WTC11 (cell line): ENCODE results near the gene ESR2. TPM values are rescaled to one million over a fixed set of nuclear protein-coding genes. Genes with fewer than 3 reads are reported as not detected.
A peak's percentile ranks its signal among the peaks of the same experiment; 100 is the strongest.

Experiments
- ATAC-seq: fragments of 200-7000 bp; cut with Tn5 transposase; 2 replicates; pipeline ENCODE4 v1.10.0; 2021; ENCODE audit warnings: mild to moderate bottlenecking, moderate library complexity
- CTCF ChIA-PET: fragments of 300-600 bp; sonication (Branson Sonifier 250); formaldehyde crosslinking; loops from one replicate; lab custom pipeline; 2021; ENCODE audit warnings: antibody characterized with exemption; lab: Charles Lee
- POLR2A ChIA-PET: fragments of 350-600 bp; sonication (Branson Sonifier 250); formaldehyde crosslinking; loops from one replicate; lab custom pipeline; 2021; ENCODE audit warnings: antibody characterized with exemption; lab: Charles Lee
- DNase-seq: peaks from one replicate; pipeline ENCODE4 v3.0.0; 2021; ENCODE audit warnings: low spot score
- H3K27ac Mint-ChIP-seq: 2 replicates; pipeline ENCODE4 v1.8.0; 2021; ENCODE audit warnings: mixed read lengths
- H3K27me3 Mint-ChIP-seq: 2 replicates; pipeline ENCODE4 v1.8.0; 2021; ENCODE audit warnings: low read depth, mild to moderate bottlenecking, moderate library complexity, mixed read lengths
- H3K36me3 Mint-ChIP-seq: 2 replicates; pipeline ENCODE4 v1.8.0; 2021; ENCODE audit warnings: mixed read lengths
- H3K4me1 Mint-ChIP-seq: 2 replicates; pipeline ENCODE4 v1.8.0; 2022; ENCODE audit warnings: mixed read lengths
- H3K4me3 Mint-ChIP-seq: 2 replicates; pipeline ENCODE4 v1.8.0; 2021; ENCODE audit warnings: mild to moderate bottlenecking, moderate library complexity, mixed read lengths
- H3K9me3 Mint-ChIP-seq: 2 replicates; pipeline ENCODE4 v1.8.0; 2021; ENCODE audit warnings: mixed read lengths
- ATF1 ChIP-seq: sonication (generic); formaldehyde crosslinking; IDR thresholded peaks from 2 replicates; pipeline ENCODE4 v1.8.1; 2023; ENCODE audit warnings: mild to moderate bottlenecking, moderate library complexity, missing genetic modification reagents
- CREM ChIP-seq: sonication (generic); formaldehyde crosslinking; IDR thresholded peaks from 2 replicates; pipeline ENCODE4 v1.8.1; 2022; ENCODE audit warnings: mild to moderate bottlenecking, missing genetic modification reagents, moderate library complexity
- ETV6 ChIP-seq: sonication (generic); formaldehyde crosslinking; IDR thresholded peaks from 2 replicates; pipeline ENCODE4 v1.8.1; 2022; ENCODE audit warnings: mild to moderate bottlenecking, missing genetic modification reagents
- FOXP1 ChIP-seq: sonication (generic); formaldehyde crosslinking; IDR thresholded peaks from 2 replicates; pipeline ENCODE4 v1.8.0; 2022; ENCODE audit warnings: missing genetic modification reagents, mild to moderate bottlenecking, moderate library complexity, borderline replicate concordance
- MYBL2 ChIP-seq: sonication (generic); formaldehyde crosslinking; IDR thresholded peaks from 2 replicates; pipeline ENCODE4 v1.8.1; 2023; ENCODE audit warnings: mild to moderate bottlenecking, moderate library complexity, missing genetic modification reagents
- RELA ChIP-seq: sonication (generic); formaldehyde crosslinking; IDR thresholded peaks from 2 replicates; pipeline ENCODE4 v1.8.1; 2022; ENCODE audit warnings: missing genetic modification reagents, mild to moderate bottlenecking, borderline replicate concordance
- TCF7 ChIP-seq: sonication (generic); formaldehyde crosslinking; IDR thresholded peaks from 2 replicates; pipeline ENCODE4 v1.8.0; 2022; ENCODE audit warnings: mild to moderate bottlenecking, low read depth, missing genetic modification reagents, moderate library complexity
- TEAD4 ChIP-seq: sonication (generic); formaldehyde crosslinking; IDR thresholded peaks from 2 replicates; pipeline ENCODE4 v1.8.0; 2022; ENCODE audit warnings: mild to moderate bottlenecking, missing genetic modification reagents
- ZNF121 ChIP-seq: sonication (generic); formaldehyde crosslinking; IDR thresholded peaks from 2 replicates; pipeline ENCODE4 v1.8.0; 2023; ENCODE audit warnings: missing genetic modification reagents
- ZNF138 ChIP-seq: sonication (generic); formaldehyde crosslinking; conservative IDR thresholded peaks from 2 replicates; pipeline ENCODE4 v1.8.1; 2022; ENCODE audit warnings: mild to moderate bottlenecking, moderate library complexity, missing genetic modification reagents
- total RNA-seq: library from RNA; stranded (reverse); gene quantifications from 3 replicates; pipeline ENCODE4 v1.2.3, GENCODE V29; 2021
- TF ChIP-seq, protein P1 (sequence below): sonication (generic); formaldehyde crosslinking; IDR thresholded peaks from 2 replicates; pipeline ENCODE4 v1.8.0; 2023; ENCODE audit warnings: mild to moderate bottlenecking, missing genetic modification reagents
- TF ChIP-seq, protein P2 (sequence below): sonication (generic); formaldehyde crosslinking; IDR thresholded peaks from 2 replicates; pipeline ENCODE4 v1.8.0; 2022; ENCODE audit warnings: mild to moderate bottlenecking, missing genetic modification reagents
- TF ChIP-seq, protein P3 (sequence below): fragments of 250-450 bp; sonication (Bioruptor Pico); IDR thresholded peaks from 2 replicates; pipeline ENCODE4 v1.9.0; 2021; ENCODE audit warnings: mild to moderate bottlenecking
- TF ChIP-seq, protein P4 (sequence below): sonication (generic); formaldehyde crosslinking; IDR thresholded peaks from 2 replicates; pipeline ENCODE4 v1.8.1; 2022; ENCODE audit warnings: low read depth, missing genetic modification reagents, borderline replicate concordance
- TF ChIP-seq, protein P5 (sequence below): fragments of 250-450 bp; sonication (Bioruptor Pico); IDR thresholded peaks from 2 replicates; pipeline ENCODE4 v1.9.0; 2021; ENCODE audit warnings: mild to moderate bottlenecking

Gene ESR2
- total RNA-seq, 1 experiment from 2014 or later: 0.50 TPM

DNA sequence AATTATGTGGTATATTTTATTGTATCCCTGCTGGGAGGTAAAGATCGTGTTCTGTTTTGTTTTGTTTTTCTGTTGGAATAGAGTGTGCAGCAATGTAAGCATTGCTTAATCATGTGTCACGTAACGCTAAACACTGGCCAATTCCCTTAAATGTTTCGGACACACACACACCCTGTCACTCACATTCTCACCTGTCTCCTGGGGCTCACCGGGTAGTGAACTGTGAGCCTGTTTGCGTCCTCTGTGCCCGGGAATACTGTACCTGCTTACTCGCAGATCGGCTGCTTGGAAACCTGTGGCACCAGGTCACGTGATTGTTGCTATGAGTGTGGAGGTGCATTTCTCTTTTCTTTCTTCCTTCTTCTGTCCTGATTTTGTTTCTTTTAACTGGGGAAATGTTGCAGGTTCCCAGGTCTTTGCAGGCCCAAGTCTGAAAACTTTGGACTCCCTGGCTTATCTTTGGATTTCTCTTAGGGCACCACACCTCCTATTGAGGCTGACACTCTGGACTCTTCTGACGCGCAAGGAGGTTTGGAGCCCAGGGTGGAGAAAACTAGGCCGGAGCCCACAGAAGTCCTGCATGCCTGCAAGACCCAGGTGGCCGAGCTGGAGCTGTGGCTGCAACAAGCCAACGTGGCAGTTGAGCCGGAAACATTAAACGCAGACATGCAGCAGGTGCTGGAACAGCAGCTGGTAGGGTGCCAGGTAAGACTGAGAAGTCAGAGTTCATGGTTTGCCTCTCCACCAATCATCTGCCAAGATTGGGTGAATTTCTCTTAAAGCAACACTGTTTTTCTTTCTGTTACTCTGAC is 181.1 kb downstream of the ESR2 start:
- DNase-seq (no peak), ATAC-seq (no peak)
- no peaks in the 10 kb centered on the region for H3K9me3 Mint-ChIP-seq
- ChIA-PET CTCF (interaction anchor here (0.7 to 2.5 kb wide), 2 partner anchors 23 to 53 kb away, joined by 3 to 9 read pairs; no protein-coding TSS in a partner anchor), POLR2A (no interaction called here)
- H3K36me3 Mint-ChIP-seq: no peaks in the 10 kb centered on the region; the same call in 1 of the 2 replicates
- no peaks in the 10 kb centered on the region for H3K27me3 Mint-ChIP-seq
- H3K4me1 Mint-ChIP-seq: peaks cover 17% of the 10 kb centered on the region
- H3K4me3 Mint-ChIP-seq: no peak overlapping the region
- peak overlapping the region; percentile 79 for H3K27ac Mint-ChIP-seq
- TF ChIP-seq, protein P1, sequence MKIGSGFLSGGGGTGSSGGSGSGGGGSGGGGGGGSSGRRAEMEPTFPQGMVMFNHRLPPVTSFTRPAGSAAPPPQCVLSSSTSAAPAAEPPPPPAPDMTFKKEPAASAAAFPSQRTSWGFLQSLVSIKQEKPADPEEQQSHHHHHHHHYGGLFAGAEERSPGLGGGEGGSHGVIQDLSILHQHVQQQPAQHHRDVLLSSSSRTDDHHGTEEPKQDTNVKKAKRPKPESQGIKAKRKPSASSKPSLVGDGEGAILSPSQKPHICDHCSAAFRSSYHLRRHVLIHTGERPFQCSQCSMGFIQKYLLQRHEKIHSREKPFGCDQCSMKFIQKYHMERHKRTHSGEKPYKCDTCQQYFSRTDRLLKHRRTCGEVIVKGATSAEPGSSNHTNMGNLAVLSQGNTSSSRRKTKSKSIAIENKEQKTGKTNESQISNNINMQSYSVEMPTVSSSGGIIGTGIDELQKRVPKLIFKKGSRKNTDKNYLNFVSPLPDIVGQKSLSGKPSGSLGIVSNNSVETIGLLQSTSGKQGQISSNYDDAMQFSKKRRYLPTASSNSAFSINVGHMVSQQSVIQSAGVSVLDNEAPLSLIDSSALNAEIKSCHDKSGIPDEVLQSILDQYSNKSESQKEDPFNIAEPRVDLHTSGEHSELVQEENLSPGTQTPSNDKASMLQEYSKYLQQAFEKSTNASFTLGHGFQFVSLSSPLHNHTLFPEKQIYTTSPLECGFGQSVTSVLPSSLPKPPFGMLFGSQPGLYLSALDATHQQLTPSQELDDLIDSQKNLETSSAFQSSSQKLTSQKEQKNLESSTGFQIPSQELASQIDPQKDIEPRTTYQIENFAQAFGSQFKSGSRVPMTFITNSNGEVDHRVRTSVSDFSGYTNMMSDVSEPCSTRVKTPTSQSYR: no peak
- TF ChIP-seq, protein P2, sequence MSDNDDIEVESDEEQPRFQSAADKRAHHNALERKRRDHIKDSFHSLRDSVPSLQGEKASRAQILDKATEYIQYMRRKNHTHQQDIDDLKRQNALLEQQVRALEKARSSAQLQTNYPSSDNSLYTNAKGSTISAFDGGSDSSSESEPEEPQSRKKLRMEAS (CRISPR knock-in tag): no peak
- TF ChIP-seq RELA (no peak), ZNF138 (CRISPR knock-in tag) (no peak), CREM (CRISPR knock-in tag) (no peak)
- TF ChIP-seq, protein P3, sequence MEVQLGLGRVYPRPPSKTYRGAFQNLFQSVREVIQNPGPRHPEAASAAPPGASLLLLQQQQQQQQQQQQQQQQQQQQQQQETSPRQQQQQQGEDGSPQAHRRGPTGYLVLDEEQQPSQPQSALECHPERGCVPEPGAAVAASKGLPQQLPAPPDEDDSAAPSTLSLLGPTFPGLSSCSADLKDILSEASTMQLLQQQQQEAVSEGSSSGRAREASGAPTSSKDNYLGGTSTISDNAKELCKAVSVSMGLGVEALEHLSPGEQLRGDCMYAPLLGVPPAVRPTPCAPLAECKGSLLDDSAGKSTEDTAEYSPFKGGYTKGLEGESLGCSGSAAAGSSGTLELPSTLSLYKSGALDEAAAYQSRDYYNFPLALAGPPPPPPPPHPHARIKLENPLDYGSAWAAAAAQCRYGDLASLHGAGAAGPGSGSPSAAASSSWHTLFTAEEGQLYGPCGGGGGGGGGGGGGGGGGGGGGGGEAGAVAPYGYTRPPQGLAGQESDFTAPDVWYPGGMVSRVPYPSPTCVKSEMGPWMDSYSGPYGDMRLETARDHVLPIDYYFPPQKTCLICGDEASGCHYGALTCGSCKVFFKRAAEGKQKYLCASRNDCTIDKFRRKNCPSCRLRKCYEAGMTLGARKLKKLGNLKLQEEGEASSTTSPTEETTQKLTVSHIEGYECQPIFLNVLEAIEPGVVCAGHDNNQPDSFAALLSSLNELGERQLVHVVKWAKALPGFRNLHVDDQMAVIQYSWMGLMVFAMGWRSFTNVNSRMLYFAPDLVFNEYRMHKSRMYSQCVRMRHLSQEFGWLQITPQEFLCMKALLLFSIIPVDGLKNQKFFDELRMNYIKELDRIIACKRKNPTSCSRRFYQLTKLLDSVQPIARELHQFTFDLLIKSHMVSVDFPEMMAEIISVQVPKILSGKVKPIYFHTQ (CRISPR knock-in tag): no peak

DNA sequence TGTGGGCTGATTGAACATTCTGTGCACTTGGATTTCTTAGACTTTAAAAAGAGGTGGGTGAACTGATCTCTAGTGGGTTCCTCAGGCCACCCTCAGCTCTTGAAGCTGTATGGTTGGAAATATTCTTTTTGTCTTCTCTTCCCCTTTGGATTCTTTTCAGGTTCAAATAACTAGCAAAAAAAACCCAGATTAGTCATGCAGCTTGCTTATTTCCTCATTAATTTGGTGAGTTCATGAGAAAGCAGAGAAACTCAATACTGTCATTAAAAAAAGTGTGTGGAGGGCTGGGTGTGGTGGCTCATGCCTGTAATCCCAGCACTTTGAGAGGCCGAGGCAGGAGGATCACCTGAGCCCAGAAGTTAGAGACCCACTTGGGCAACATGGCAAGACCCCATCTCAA is 183.4 kb downstream of the ESR2 start:
- Mint-ChIP-seq H3K4me3 (no peak overlapping the region), H3K4me1 (peaks cover 17% of the 10 kb centered on the region), H3K27ac (no peak overlapping the region), H3K27me3 (no peaks in the 10 kb centered on the region), H3K9me3 (no peaks in the 10 kb centered on the region), H3K36me3 (peaks cover 10% of the 10 kb centered on the region)
- CTCF ChIA-PET: interaction anchor here (0.7 kb wide), 1 partner anchor 134 kb away, joined by 3 read pairs; no protein-coding TSS in a partner anchor
- POLR2A ChIA-PET: no interaction called here
- ATAC-seq (no peak), DNase-seq (no peak)
- TF ChIP-seq, protein P4, sequence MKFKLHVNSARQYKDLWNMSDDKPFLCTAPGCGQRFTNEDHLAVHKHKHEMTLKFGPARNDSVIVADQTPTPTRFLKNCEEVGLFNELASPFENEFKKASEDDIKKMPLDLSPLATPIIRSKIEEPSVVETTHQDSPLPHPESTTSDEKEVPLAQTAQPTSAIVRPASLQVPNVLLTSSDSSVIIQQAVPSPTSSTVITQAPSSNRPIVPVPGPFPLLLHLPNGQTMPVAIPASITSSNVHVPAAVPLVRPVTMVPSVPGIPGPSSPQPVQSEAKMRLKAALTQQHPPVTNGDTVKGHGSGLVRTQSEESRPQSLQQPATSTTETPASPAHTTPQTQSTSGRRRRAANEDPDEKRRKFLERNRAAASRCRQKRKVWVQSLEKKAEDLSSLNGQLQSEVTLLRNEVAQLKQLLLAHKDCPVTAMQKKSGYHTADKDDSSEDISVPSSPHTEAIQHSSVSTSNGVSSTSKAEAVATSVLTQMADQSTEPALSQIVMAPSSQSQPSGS (CRISPR knock-in tag): no peak
- TF ChIP-seq ETV6 (no peak), ATF1 (CRISPR knock-in tag) (no peak), FOXP1 (CRISPR knock-in tag) (no peak), TCF7 (CRISPR knock-in tag) (no peak), ZNF121 (CRISPR knock-in tag) (no peak), TEAD4 (CRISPR knock-in tag) (no peak), MYBL2 (CRISPR knock-in tag) (no peak)
- TF ChIP-seq, protein P5, sequence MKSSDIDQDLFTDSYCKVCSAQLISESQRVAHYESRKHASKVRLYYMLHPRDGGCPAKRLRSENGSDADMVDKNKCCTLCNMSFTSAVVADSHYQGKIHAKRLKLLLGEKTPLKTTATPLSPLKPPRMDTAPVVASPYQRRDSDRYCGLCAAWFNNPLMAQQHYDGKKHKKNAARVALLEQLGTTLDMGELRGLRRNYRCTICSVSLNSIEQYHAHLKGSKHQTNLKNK (CRISPR knock-in tag): no peak
- TF ChIP-seq, protein P2 (CRISPR knock-in tag): no peak
